Gastrocnemius medialis (tissue), 4 donors: ENCODE data around the gene ERBB2. TPM values are rescaled to one million over a fixed set of nuclear protein-coding genes. Genes with fewer than 3 reads are reported as not detected.
"Not testable (repeated sequence)": the region's sequence is repeated elsewhere in the genome, so short reads cannot be mapped to it uniquely, and the experiment has no call there.

ENCODE experiments used
- ATAC-seq, 2 donors: fragments of 150-250 bp; one replicate each; pipeline ENCODE4 v1.9.1; 2016
- DNase-seq, 2 donors: peaks; one replicate each; pipeline ENCODE4 v3.0.0-alpha.2; 2019
- H3K27ac ChIP-seq, 4 donors: fragments of 200-600 bp; sonication (generic); 1 replicate in 1 of 4; 2 replicates in 3 of 4; pipeline ENCODE4 v1.5.1; 2016 to 2018; ENCODE audit warnings: mild to moderate bottlenecking in 2 of 4, moderate library complexity in 1 of 4
- H3K27me3 ChIP-seq, 3 donors: fragments of 200-600 bp; sonication (generic) in 2 of 3; 1 replicate in 1 of 3; 2 replicates in 2 of 3; pipeline versions ENCODE4 v1.5.1 to v1.6.0; 2016 to 2019; ENCODE audit warnings: mild to moderate bottlenecking in 1 of 3, moderate library complexity in 1 of 3
- H3K36me3 ChIP-seq, 2 donors: fragments of 200-600 bp; sonication (generic) in 1 of 2; one replicate each; pipeline ENCODE4 v1.5.1; 2017 to 2018
- H3K4me1 ChIP-seq, 2 donors: fragments of 200-600 bp; sonication (generic) in 1 of 2; one replicate each; pipeline ENCODE4 v1.5.1; 2016 to 2017; ENCODE audit warnings: mild to moderate bottlenecking in 2 of 2
- H3K4me3 ChIP-seq, 4 donors: fragments of 200-600 bp; sonication (generic) in 3 of 4; 1 replicate in 1 of 4; 2 replicates in 3 of 4; pipeline ENCODE4 v1.5.1; 2016 to 2019; ENCODE audit warnings: mild to moderate bottlenecking in 2 of 4
- H3K9me3 ChIP-seq, 3 donors: fragments of 200-600 bp; sonication (generic) in 2 of 3; 1 replicate in 1 of 3; 2 replicates in 2 of 3; pipeline ENCODE4 v1.5.1; 2016 to 2019
- POLR2A ChIP-seq, 2 donors: fragments of 450-650 bp; IDR thresholded peaks; one replicate each; pipeline ENCODE4 v1.6.1; 2017; ENCODE audit warnings: antibody characterized with exemption in 2 of 2, mild to moderate bottlenecking in 2 of 2, moderate library complexity in 2 of 2
- in situ Hi-C, 4 donors: fragments of 200-750 bp; cut with MboI; loops; one replicate each; pipeline versions ENCODE4 v1.15.0 to v1.8.0; 2017; ENCODE audit warnings: low sequenced_read_pairs in 4 of 4
- intact Hi-C: fragments of 100-400 bp; cut with DNase I; formaldehyde crosslinking; loops from one replicate; pipeline ENCODE4 v1.15.1; 2023; ENCODE audit warnings: low total_unique reads
- total RNA-seq, 4 donors: library from RNA; depleted of rRNA; stranded (reverse); fragments of >200 nt; gene quantifications; one replicate each; pipeline versions ENCODE4 v1.1.0 to v1.2.3, GENCODE V29; 2016
- TF ChIP-seq, protein P1 (sequence below), 5 experiments: fragments of 450-650 bp in 3 of 5; fragments of 200-600 bp in 2 of 5; sonication (generic) in 2 of 5; IDR thresholded peaks in 4 of 5; conservative IDR thresholded peaks in 1 of 5; 1 replicate in 4 of 5; 2 replicates in 1 of 5; pipeline ENCODE4 v1.5.1; 2016 to 2019; ENCODE audit warnings: antibody characterized with exemption in 5 of 5, mild to moderate bottlenecking in 3 of 5, moderate library complexity in 3 of 5

The ERBB2 gene
- total RNA-seq, 4 donors from 2014 or later = 6.0 to 26.4 (median 15.3) TPM

DNA sequence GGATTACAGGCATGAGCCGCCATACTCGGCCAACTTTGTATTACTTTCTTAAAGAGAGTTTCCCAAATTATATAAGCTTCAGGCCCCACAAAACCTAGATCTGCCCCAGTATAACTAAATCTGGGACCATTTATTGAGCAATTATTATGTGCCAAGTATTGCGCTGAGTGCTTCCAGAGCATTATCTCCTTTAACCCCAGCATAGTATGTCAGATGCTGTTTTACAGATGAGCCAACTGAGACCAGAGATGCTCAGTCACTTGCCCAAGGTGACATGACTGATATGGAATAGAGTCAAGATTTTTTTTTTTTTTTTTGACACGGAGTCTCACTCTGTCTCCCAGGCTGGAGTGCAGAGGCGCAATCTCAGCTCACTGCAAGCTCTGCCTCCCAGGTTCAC lies 1.9 kb upstream of the ERBB2 start:
- Histone ChIP-seq H3K27me3 (no peaks in the 10 kb centered on the region), H3K9me3 (no peaks in the 10 kb centered on the region), H3K4me1 (peaks cover 12 to 28% of the 10 kb centered on the region in 2 donors), H3K4me3 (no peak overlapping the region), H3K36me3 (no peaks in the 10 kb centered on the region), H3K27ac (no peak overlapping the region)
- DNase-seq = no peak
- ATAC-seq = no peak
- intact Hi-C loops (no loop called here), in situ Hi-C loops (no loop called here)
- no peak for TF ChIP-seq POLR2A (IDR thresholded peaks at IDR 0.05)
- TF ChIP-seq, protein P1, sequence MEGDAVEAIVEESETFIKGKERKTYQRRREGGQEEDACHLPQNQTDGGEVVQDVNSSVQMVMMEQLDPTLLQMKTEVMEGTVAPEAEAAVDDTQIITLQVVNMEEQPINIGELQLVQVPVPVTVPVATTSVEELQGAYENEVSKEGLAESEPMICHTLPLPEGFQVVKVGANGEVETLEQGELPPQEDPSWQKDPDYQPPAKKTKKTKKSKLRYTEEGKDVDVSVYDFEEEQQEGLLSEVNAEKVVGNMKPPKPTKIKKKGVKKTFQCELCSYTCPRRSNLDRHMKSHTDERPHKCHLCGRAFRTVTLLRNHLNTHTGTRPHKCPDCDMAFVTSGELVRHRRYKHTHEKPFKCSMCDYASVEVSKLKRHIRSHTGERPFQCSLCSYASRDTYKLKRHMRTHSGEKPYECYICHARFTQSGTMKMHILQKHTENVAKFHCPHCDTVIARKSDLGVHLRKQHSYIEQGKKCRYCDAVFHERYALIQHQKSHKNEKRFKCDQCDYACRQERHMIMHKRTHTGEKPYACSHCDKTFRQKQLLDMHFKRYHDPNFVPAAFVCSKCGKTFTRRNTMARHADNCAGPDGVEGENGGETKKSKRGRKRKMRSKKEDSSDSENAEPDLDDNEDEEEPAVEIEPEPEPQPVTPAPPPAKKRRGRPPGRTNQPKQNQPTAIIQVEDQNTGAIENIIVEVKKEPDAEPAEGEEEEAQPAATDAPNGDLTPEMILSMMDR (IDR thresholded peaks at IDR 0.05 in 4 of 5, conservative IDR thresholded peaks at IDR 0.05 in 1 of 5) = no peak

DNA sequence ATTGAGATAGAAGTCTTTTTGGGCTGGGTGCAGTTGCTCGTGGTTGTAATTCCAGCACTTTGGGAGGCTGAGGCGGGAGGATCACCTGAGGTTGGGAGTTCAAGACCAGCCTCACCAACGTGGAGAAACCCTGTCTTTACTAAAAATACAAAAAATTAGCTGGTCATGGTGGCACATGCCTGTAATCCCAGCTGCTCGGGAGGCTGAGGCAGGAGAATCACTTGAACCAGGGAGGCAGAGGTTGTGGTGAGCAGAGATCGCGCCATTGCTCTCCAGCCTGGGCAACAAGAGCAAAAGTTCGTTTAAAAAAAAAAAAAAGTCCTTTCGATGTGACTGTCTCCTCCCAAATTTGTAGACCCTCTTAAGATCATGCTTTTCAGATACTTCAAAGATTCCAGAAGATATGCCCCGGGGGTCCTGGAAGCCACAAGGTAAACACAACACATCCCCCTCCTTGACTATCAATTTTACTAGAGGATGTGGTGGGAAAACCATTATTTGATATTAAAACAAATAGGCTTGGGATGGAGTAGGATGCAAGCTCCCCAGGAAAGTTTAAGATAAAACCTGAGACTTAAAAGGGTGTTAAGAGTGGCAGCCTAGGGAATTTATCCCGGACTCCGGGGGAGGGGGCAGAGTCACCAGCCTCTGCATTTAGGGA lies 577 bp upstream of the ERBB2 start:
- in situ Hi-C loops, intact Hi-C loops, H3K9me3 ChIP-seq, H3K36me3 ChIP-seq, DNase-seq, H3K27me3 ChIP-seq: not testable (repeated sequence)
- Histone ChIP-seq H3K4me1 (peaks cover 12 to 31% of the 10 kb centered on the region in 2 donors), H3K27ac (peak overlapping the region; percentile 59 to 78 (median 74)), H3K4me3 (peak overlapping the region; percentile 65 to 83 (median 76))
- peak in 1 of 2 donors; percentile 3 for ATAC-seq

DNA sequence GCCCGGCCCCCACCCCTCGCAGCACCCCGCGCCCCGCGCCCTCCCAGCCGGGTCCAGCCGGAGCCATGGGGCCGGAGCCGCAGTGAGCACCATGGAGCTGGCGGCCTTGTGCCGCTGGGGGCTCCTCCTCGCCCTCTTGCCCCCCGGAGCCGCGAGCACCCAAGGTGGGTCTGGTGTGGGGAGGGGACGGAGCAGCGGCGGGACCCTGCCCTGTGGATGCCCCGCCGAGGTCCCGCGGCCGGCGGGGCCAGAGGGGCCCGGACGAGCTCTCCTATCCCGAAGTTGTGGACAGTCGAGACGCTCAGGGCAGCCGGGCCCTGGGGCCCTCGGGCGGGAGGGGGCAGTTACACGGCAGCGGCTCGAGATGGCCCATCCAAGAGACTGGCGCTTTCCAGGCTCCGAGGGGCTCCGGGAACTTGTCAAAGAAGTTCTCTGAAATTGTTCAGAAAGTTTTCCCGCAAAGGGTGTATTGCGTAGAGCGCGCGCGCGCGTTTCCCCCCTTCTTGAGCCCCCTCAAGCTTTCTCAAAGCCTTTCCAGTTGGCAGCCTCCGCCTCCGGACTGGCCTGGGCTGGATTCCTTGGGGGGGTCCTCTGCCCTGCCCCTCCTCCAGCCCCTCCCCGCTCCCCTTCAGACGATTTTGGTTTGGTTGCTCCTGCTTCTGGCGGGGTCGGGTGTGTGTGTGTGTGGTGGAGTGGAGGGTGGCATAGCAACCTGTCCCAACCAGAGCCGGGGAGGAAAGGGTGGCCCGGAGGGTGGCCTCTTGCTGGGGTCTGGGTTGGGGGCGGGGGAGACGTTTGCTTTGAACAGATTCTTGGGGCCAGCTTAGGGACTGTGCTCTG lies 504 bp downstream of the ERBB2 start:
- in situ Hi-C loops (no loop called here), intact Hi-C loops (no loop called here)
- peak; percentile 69 for ATAC-seq
- Histone ChIP-seq H3K4me1 (peaks cover 19 to 42% of the 10 kb centered on the region in 2 donors), H3K4me3 (peak overlapping the region; percentile 65 to 83 (median 76)), H3K27me3 (no peaks in the 10 kb centered on the region), H3K27ac (peak overlapping the region; percentile 59 to 78 (median 74)), H3K9me3 (no peaks in the 10 kb centered on the region), H3K36me3 (no peaks in the 10 kb centered on the region)
- DNase-seq = no peak
- TF ChIP-seq, protein P1 (IDR thresholded peaks at IDR 0.05 in 4 of 5, conservative IDR thresholded peaks at IDR 0.05 in 1 of 5) = no peak
- no peak for TF ChIP-seq POLR2A (IDR thresholded peaks at IDR 0.05)

DNA sequence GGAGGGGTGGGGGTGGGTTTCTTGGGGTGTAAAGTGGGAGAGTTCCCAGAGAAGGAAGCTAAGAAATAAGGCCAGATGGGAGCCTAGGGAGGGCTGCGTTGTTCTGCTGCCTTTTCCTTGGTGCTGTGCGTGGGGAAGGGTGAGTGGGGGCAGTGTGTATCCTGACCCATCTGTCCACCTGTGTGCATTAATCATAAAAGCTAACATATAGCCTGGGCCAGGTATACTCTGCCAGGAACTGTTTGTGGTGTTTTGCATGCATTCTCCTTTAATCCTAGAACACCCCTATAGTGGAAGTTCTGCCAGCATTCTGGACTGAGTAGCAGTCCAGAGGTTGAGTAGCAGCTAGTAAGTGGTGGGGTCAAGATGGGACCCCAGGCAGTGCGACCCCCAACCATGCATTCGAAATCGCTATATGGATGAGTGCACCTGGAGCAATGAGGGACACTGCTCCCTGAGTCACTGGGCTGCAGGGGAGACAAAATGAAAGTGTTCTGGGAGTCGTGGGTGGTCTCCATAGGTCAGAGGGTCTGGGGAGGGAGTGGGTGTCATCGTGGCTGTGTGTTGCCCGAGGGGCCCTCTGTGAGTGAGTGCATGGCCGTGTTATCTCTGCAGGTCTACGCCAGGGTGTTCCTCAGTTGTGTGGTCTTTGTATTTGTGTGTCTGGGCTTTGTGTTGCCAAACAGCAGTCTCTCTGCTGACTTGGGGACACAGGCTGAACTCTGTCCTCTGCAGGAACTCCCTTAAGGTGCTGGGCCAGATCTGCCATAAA lies 1.3 kb downstream of the ERBB2 start:
- H3K9me3 ChIP-seq = no peaks in the 10 kb centered on the region
- no peaks in the 10 kb centered on the region for H3K27me3 ChIP-seq
- in situ Hi-C loops = no loop called here
- DNase-seq = no peak
- H3K36me3 ChIP-seq = no peaks in the 10 kb centered on the region
- TF ChIP-seq, protein P1 (IDR thresholded peaks at IDR 0.05 in 4 of 5, conservative IDR thresholded peaks at IDR 0.05 in 1 of 5) = no peak
- no peak for TF ChIP-seq POLR2A (IDR thresholded peaks at IDR 0.05)
- intact Hi-C loops = no loop called here
- peak overlapping the region; percentile 59 to 78 (median 74) for H3K27ac ChIP-seq
- no peak for ATAC-seq
- peaks cover 27 to 49% of the 10 kb centered on the region in 2 donors for H3K4me1 ChIP-seq
- H3K4me3 ChIP-seq = peak overlapping the region; percentile 65 to 83 (median 76)
